HepG2 (cell line): ENCODE data around the gene PRRC2A. TPM values are rescaled to one million over a fixed set of nuclear protein-coding genes. Genes with fewer than 3 reads are reported as not detected.
A peak's percentile ranks its signal among the peaks of the same experiment; 100 is the strongest.

Experiments
- ATF2 ChIP-seq: sonication (generic); formaldehyde crosslinking; IDR thresholded peaks from 2 replicates; pipeline ENCODE4 v1.4.0; 2020; ENCODE audit warnings: missing genetic modification reagents
- CREB1 ChIP-seq, 2 experiments: fragments of 450-650 bp in 1 of 2; IDR thresholded peaks; 2 replicates each; pipeline ENCODE4 v1.6.1; 2016 to 2017; ENCODE audit warnings: control low read depth in 1 of 2, mild to moderate bottlenecking in 1 of 2, missing compliant biosample characterization in 1 of 2, missing genetic modification characterization in 1 of 2
- ISL2 ChIP-seq: sonication (generic); formaldehyde crosslinking; IDR thresholded peaks from 2 replicates; pipeline ENCODE4 v1.5.0; 2020; ENCODE audit warnings: missing genetic modification reagents
- MAFF ChIP-seq: IDR thresholded peaks from 2 replicates; pipeline ENCODE4 v1.6.1; 2011; ENCODE audit warnings: low read depth, low read length, improper control_type of control experiment
- NFAT5 ChIP-seq: sonication (generic); formaldehyde crosslinking; IDR thresholded peaks from 2 replicates; pipeline ENCODE4 v1.4.0; 2020; ENCODE audit warnings: missing genetic modification reagents
- NFIB ChIP-seq: sonication (generic); formaldehyde crosslinking; IDR thresholded peaks from 2 replicates; pipeline ENCODE4 v1.9.0; 2021; ENCODE audit warnings: missing genetic modification reagents, mild to moderate bottlenecking, borderline replicate concordance
- NR2F6 ChIP-seq, 2 experiments: IDR thresholded peaks; 2 replicates each; pipeline ENCODE4 v1.6.1; 2016; ENCODE audit warnings: antibody characterized with exemption in 1 of 2, mild to moderate bottlenecking in 1 of 2
- PRDM10 ChIP-seq: sonication (generic); formaldehyde crosslinking; IDR thresholded peaks from 2 replicates; pipeline ENCODE4 v1.4.0; 2020; ENCODE audit warnings: low read depth, missing genetic modification reagents
- SPEN ChIP-seq: sonication (generic); formaldehyde crosslinking; IDR thresholded peaks from 2 replicates; pipeline ENCODE4 v1.5.1; 2020; ENCODE audit warnings: low read depth, mild to moderate bottlenecking, missing genetic modification reagents
- SUZ12 ChIP-seq: fragments of 150-350 bp; IDR thresholded peaks from 2 replicates; pipeline ENCODE4 v1.6.1; 2014; ENCODE audit warnings: low read depth, low read length
- ZNF124 ChIP-seq: sonication (generic); formaldehyde crosslinking; IDR thresholded peaks from 2 replicates; pipeline ENCODE4 v1.4.0; 2020; ENCODE audit warnings: missing genetic modification reagents
- ZNF264 ChIP-seq: sonication (generic); formaldehyde crosslinking; IDR thresholded peaks from 2 replicates; pipeline ENCODE4 v1.4.0; 2020; ENCODE audit warnings: missing genetic modification reagents
- ZNF503 ChIP-seq: sonication (generic); formaldehyde crosslinking; IDR thresholded peaks from 2 replicates; pipeline ENCODE4 v1.4.0; 2020; ENCODE audit warnings: missing genetic modification reagents
- ZNF563 ChIP-seq: sonication (generic); formaldehyde crosslinking; IDR thresholded peaks from 2 replicates; pipeline ENCODE4 v1.8.0; 2022; ENCODE audit warnings: mild to moderate bottlenecking, moderate library complexity, missing genetic modification reagents
- ZNF761 ChIP-seq: sonication (generic); formaldehyde crosslinking; conservative IDR thresholded peaks from 2 replicates; pipeline ENCODE4 v1.4.0; 2020; ENCODE audit warnings: mild to moderate bottlenecking, missing genetic modification reagents
- polyA plus RNA-seq, 8 experiments: library from polyadenylated mRNA; depleted of rRNA in 3 of 8; stranded (reverse) in 7 of 8; unstranded in 1 of 8; fragments of >200 nt; fragmentation: Illumina TruSeq in 4 of 8; extraction: Trizol in 4 of 8; gene quantifications; 2 replicates each; pipeline versions ENCODE4 v1.2.1 to v1.2.3, GENCODE V29; 2011 to 2016; ENCODE audit warnings: low read depth in 4 of 8, missing spikeins in 1 of 8, mixed read lengths in 1 of 8; ENCODE audit not compliant: insufficient read depth in 1 of 8
- total RNA-seq, 5 experiments: library from RNA; depleted of rRNA; stranded (reverse); fragments of >200 nt; fragmentation: Illumina TruSeq; extraction: Trizol; gene quantifications; 2 replicates each; pipeline ENCODE4 v1.2.3, GENCODE V29; 2016; ENCODE audit warnings: low read depth in 1 of 5

Gene PRRC2A
- total and polyA plus RNA-seq, 2 of the 13 experiments (the other 11 are each of a cell fraction or from before 2014, with no cell fraction given), result 38.9 to 47.4 TPM

- TF ChIP-seq NFAT5 (CRISPR knock-in tag) (peak; percentile 79), PRDM10 (CRISPR knock-in tag) (peak; percentile 98), NFIB (no peak), ZNF563 (CRISPR knock-in tag) (peak; percentile 44; the same call in 1 of the 2 replicates), SPEN (CRISPR knock-in tag) (peak; percentile 91; the same call in 1 of the 2 replicates), ISL2 (CRISPR knock-in tag) (peak; percentile 88; the same call in 1 of the 2 replicates), CREB1 (IDR thresholded peaks at IDR 0.05) (no peak), CREB1 (CRISPR knock-in tag; IDR thresholded peaks at IDR 0.05) (no peak), ZNF503 (CRISPR knock-in tag) (peak; percentile 95), MAFF (0 out of 2 replicates have a peak, but pooled peaks have one; percentile 9), ZNF124 (CRISPR knock-in tag) (peak; percentile 87), ZNF761 (CRISPR knock-in tag) (no peak; the same call in 1 of the 2 replicates), NR2F6 (IDR thresholded peaks at IDR 0.05) (peak; percentile 99), NR2F6 (CRISPR knock-in tag; IDR thresholded peaks at IDR 0.05) (peak; percentile 99), ATF2 (CRISPR knock-in tag) (peak; percentile 77), SUZ12 (no peak), ZNF264 (CRISPR knock-in tag) (peak; percentile 97)
Measured at GRCh38 chr6:31655349-31656237, 35.1 kb downstream of the PRRC2A start, which contains the start of gene APOM (continued).
